Activated CD4-positive, alpha-beta memory T cell treated with anti-CD3 and anti-CD28 coated beads, Interleukin-2, amount 10 ng/mL, durations not matched to agents 7 days and 5 days (primary cell): ENCODE results near the gene IGFBP6. TPM values are rescaled to one million over a fixed set of nuclear protein-coding genes. Genes with fewer than 3 reads are reported as not detected.
"Not testable (repeated sequence)": the region's sequence is repeated elsewhere in the genome, so short reads cannot be mapped to it uniquely, and the experiment has no call there.

Experiments
- CTCF ChIA-PET: fragments of 350-600 bp; sonication (Branson Sonifier 250); formaldehyde crosslinking; loops from one replicate; lab custom pipeline; 2021; ENCODE audit warnings: antibody characterized with exemption, inconsistent platforms; lab: Charles Lee
- POLR2A ChIA-PET: fragments of 350-600 bp; sonication (Branson Sonifier 250); formaldehyde crosslinking; loops from one replicate; lab custom pipeline; 2021; ENCODE audit warnings: antibody characterized with exemption; lab: Charles Lee
- DNase-seq: peaks from one replicate; pipeline ENCODE4 v3.0.0-alpha.2; 2020
- H3K27ac Mint-ChIP-seq: one replicate; pipeline ENCODE4 v1.8.0; 2021; ENCODE audit warnings: mild to moderate bottlenecking, mixed read lengths
- H3K27me3 Mint-ChIP-seq: one replicate; pipeline ENCODE4 v1.8.0; 2021; ENCODE audit warnings: mixed read lengths
- H3K36me3 Mint-ChIP-seq: one replicate; pipeline ENCODE4 v1.8.0; 2021; ENCODE audit warnings: low read depth, mixed read lengths
- H3K4me1 Mint-ChIP-seq: one replicate; pipeline ENCODE4 v1.8.0; 2021; ENCODE audit warnings: mixed read lengths
- H3K4me3 Mint-ChIP-seq: one replicate; pipeline ENCODE4 v1.8.0; 2021; ENCODE audit warnings: mild to moderate bottlenecking, mixed read lengths
- H3K9me3 Mint-ChIP-seq: one replicate; pipeline ENCODE4 v1.8.0; 2021; ENCODE audit warnings: mixed read lengths
- total RNA-seq, 2 experiments: library from RNA; stranded (reverse); gene quantifications; one replicate each; pipeline ENCODE4 v1.2.3, GENCODE V29; 2021

Gene IGFBP6
- total RNA-seq, 2 experiments from 2014 or later = 0.38 to 1.2 TPM

DNA sequence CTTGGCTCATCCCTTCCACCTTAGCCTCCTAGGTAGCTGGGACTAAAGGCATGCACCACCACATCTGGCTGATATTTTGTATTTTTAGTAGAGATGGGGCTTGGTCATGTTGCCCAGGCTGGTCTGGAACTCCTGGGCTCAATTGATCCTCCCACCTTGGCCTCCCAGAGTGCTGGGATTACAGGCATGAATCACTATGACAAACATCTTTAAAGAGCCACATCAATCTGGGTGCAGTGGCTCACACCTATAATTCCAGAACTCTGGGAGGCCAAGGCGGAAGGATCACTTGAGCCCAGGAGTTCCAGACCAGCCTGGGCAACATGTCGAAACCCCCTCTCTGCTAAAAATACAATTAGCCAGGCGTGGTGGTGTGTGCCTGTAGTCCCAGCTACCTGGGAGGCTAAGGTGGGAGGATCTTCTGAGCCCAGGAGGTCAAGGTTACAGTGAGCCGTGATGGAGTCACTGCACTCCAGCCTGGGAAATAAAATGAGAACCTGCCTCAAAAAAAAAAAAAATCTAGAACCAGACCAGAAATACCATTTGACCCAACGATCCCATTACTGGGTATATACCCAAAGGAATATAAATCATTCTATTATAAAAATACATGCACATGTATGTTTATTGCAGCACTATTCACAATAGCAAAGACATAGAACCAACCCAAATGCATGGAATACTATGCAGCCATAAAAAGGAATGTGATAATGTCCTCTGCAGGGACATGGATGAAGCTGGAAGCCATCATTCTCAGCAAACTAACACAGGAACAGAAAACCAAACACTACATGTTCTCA is 2.5 kb upstream of the IGFBP6 start:
- POLR2A ChIA-PET = interaction anchor here (3.2 kb wide), 1 partner anchor 16 kb away, joined by 11 read pairs; the partner anchor contains the start of gene SPRYD3
- H3K9me3 Mint-ChIP-seq, DNase-seq, H3K36me3 Mint-ChIP-seq, H3K27ac Mint-ChIP-seq, H3K4me3 Mint-ChIP-seq: not testable (repeated sequence)
- Mint-ChIP-seq H3K4me1 (peaks cover 25% of the 10 kb centered on the region), H3K27me3 (peaks cover 21% of the 10 kb centered on the region)
- CTCF ChIA-PET = interaction anchor here (0.7 to 10.6 kb wide), 2 partner anchors 29 to 39 kb away, joined by 3 to 236 read pairs; no protein-coding TSS in a partner anchor

DNA sequence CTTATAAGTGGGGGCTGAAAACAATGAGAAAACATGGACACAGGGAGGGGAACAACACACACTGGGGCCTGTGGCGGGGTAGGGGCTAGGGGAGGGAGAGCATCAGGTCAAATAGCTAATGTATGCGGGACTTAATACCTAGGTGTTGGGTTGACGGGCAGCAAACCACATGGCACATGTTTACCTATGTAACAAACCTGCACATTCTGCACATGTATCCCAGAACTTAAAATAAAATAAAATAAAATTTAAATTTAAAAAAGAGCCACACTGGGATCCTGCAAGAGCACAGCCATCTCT is 1.9 kb upstream of the IGFBP6 start:
- H3K36me3 Mint-ChIP-seq, H3K9me3 Mint-ChIP-seq, DNase-seq, H3K4me3 Mint-ChIP-seq, H3K27ac Mint-ChIP-seq: not testable (repeated sequence)
- H3K4me1 Mint-ChIP-seq = peaks cover 28% of the 10 kb centered on the region
- peaks cover 19% of the 10 kb centered on the region for H3K27me3 Mint-ChIP-seq
- CTCF ChIA-PET = interaction anchor here (10.6 kb wide), 1 partner anchor 30 kb away, joined by 236 read pairs; no protein-coding TSS in a partner anchor
- POLR2A ChIA-PET = interaction anchor here (3.2 kb wide), 1 partner anchor 17 kb away, joined by 11 read pairs; the partner anchor contains the start of gene SPRYD3

DNA sequence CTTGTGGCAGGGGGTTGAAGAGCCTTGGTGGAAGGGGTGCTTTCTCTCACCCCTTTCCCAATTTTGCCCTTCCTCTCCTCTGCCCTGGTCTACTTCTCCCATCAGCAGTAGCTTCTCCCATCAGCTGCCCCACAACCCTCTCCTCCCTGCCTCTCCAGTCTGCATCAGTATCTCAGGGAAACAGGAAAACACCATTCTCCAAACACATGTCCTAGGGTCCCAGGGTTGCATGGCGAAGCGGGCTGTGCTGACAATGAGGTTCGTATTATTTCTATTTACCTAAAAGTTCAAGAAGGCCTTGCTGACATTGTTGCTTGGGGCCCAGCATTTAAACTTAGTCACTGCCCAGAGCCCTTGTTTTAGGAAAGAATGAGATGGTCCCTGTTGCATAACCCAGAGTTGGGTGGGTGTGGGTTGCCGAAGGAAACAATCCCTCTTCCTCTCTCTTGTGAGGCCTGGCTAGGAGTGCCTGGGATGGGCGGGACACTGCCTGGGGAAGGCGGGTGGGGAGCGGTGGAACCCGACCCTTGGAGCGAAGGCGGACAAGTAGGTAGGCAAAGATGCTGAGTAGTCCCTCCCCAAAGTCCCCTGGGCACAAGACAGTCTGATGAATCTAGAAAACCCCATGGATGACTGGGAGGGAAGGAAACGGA is 1.3 kb upstream of the IGFBP6 start:
- Mint-ChIP-seq H3K27me3 (peaks cover 19% of the 10 kb centered on the region), H3K36me3 (no peaks in the 10 kb centered on the region), H3K27ac (no peak overlapping the region), H3K9me3 (no peaks in the 10 kb centered on the region), H3K4me3 (no peak overlapping the region), H3K4me1 (peaks cover 32% of the 10 kb centered on the region)
- ChIA-PET CTCF (interaction anchor here (3.7 to 10.6 kb wide), 2 partner anchors 16 to 30 kb away, joined by 28 to 236 read pairs; partner anchors contain the start of gene SPRYD3), POLR2A (interaction anchor here (3.2 to 4.5 kb wide), 2 partner anchors 17 to 31 kb away, joined by 11 to 45 read pairs; partner anchors contain the start of gene SPRYD3)
- DNase-seq = no peak

DNA sequence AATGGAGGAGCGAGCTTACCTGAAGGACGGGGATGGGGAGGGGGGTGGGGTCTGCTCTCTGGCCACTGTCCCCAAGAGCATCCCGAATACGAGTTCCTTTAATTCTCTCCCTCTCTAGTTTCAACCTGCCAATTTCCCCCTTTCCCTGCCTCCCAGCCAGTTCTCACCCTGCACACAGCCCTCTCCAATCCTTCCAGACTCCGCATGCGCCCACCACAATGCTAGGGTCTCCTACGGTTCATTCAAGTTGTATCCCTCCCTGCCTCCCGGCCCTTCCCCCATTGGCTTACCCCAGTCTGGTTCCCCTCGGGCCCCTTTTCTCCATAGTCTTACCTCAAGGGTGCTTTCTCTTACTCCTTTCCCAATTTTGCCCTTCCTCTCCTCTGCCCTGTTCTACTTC is 708 bp upstream of the IGFBP6 start:
- POLR2A ChIA-PET = interaction anchor here (1.8 to 4.5 kb wide), 3 partner anchors 18 to 31 kb away, joined by 4 to 45 read pairs (median 34); partner anchors contain the start of gene SPRYD3
- CTCF ChIA-PET = interaction anchor here (1.5 to 10.6 kb wide), 3 partner anchors 12 to 31 kb away, joined by 5 to 236 read pairs (median 28); partner anchors contain the start of gene SPRYD3
- Mint-ChIP-seq H3K36me3 (no peaks in the 10 kb centered on the region), H3K27ac (no peak overlapping the region), H3K27me3 (peaks cover 15% of the 10 kb centered on the region), H3K4me3 (peak overlapping the region; percentile 72), H3K4me1 (peaks cover 35% of the 10 kb centered on the region), H3K9me3 (no peaks in the 10 kb centered on the region)
- no peak for DNase-seq

DNA sequence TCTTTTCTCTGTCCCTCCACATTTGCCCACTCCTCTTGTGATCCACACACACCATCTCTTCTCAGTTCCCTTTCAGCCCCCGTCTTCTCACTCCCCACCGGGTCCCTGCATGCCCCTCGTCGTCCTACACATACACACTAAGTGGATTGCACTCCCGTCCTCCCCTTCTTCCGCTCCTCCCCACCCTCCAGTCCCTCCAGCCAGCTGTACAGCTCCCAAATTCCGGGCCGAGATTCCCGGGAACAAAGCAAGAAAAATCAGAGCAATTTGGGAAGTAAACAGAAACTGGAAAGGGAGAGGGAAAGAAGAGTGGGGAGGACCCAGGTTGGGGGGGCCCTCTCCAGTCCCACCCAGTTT is 282 bp upstream of the IGFBP6 start:
- CTCF ChIA-PET = interaction anchor here (0.7 to 10.6 kb wide), 5 partner anchors 11 to 49 kb away, joined by 3 to 236 read pairs (median 5); partner anchors contain the start of gene SPRYD3
- peak overlapping the region; percentile 72 for H3K4me3 Mint-ChIP-seq
- no peak for DNase-seq
- H3K9me3 Mint-ChIP-seq = no peaks in the 10 kb centered on the region
- H3K27me3 Mint-ChIP-seq = peaks cover 15% of the 10 kb centered on the region
- POLR2A ChIA-PET = interaction anchor here (0.6 to 4.5 kb wide), 4 partner anchors 18 to 485 kb away, joined by 3 to 45 read pairs (median 19); partner anchors contain the start of gene SPRYD3
- no peak overlapping the region for H3K27ac Mint-ChIP-seq
- peaks cover 38% of the 10 kb centered on the region for H3K4me1 Mint-ChIP-seq
- H3K36me3 Mint-ChIP-seq = no peaks in the 10 kb centered on the region

DNA sequence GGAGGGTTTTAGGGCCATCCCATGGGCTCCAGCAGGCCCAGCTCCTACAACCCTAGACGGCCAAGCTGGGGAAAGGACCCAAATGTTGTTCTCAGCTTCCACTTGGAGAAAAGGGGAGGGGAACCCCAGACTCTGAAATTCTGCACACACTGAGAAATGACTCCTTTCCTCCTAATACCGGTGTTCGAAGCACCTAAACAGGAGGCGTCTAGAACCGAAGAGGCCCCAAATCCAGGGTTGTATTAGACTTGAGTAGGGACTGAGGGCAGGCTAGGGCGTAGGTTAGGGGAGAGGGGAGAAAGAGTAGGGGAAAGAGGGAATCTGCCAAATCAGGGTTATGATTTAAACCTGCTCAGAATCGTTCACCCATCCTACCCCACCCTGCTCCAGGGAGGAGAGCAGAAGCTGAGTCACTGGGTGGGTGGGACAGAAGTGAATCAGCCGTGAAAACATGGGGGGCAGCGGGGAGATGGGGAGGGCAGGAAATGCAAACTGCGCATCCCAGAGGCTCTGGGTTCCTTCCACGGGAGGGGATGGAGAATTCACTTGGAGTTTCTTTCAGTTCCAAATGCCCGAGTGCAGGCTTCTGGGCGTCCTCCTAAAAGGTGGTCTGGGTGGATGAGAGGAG is 1.0 kb downstream of the IGFBP6 start:
- Mint-ChIP-seq H3K27me3 (peaks cover 15% of the 10 kb centered on the region), H3K4me1 (peaks cover 50% of the 10 kb centered on the region), H3K36me3 (no peaks in the 10 kb centered on the region), H3K4me3 (peak overlapping the region; percentile 71), H3K9me3 (no peaks in the 10 kb centered on the region), H3K27ac (peak overlapping the region; percentile 69)
- no peak for DNase-seq
- ChIA-PET POLR2A (interaction anchor here (0.6 to 4.5 kb wide), 12 partner anchors 15 to 227 kb away, joined by 3 to 45 read pairs (median 3); partner anchors contain the start of genes AAAS and SPRYD3), CTCF (interaction anchor here (0.6 to 10.6 kb wide), 22 partner anchors 10 to 371 kb away, joined by 3 to 236 read pairs (median 4); partner anchors contain the start of genes AAAS and SPRYD3)

DNA sequence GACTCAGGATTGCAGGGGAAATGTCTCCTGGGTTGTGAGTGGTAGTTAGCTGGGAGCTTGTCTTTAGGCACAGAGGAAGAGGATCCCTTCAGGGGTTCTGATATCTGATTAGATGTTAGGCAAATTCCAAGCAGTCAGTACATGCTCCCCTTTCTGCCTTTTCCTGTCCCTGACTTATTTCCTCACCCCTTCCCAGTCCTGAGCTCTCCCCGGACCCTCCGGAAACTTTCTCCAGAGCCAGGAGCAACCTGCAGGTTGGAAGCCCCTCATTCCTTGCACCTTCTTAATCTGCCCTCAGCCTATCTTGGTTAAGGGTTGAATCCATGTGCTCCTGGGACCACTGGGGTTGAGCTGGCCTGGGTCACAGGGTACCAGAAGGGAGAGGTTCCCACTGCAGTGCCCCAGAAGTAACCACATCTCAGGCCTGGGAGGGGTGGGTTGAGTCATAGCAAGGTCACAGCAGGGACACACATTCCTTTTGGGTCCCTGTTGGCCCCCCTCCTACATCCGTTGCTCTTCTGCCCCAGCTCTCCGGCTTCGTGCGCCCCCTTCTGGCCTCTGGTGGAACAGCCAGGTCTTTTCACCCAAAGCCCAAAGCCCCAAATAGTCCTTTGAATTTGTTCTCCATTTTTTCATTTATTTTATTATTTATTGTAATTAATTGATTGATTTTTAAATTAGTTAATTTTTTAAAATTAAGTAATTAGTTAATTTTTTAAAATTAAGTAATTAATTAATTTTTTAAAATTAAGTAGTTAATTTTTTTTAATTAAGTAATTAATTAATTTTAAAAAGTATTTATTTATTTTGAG is 1.8 kb downstream of the IGFBP6 start:
- Mint-ChIP-seq H3K4me1 (peaks cover 54% of the 10 kb centered on the region), H3K4me3 (peak overlapping the region; percentile 71), H3K9me3 (no peaks in the 10 kb centered on the region), H3K27me3 (peaks cover 15% of the 10 kb centered on the region), H3K27ac (peak overlapping the region; percentile 69), H3K36me3 (no peaks in the 10 kb centered on the region)
- DNase-seq = peak; percentile 90
- CTCF ChIA-PET = interaction anchor here (0.8 to 10.6 kb wide), 20 partner anchors 12 to 222 kb away, joined by 3 to 236 read pairs (median 4); partner anchors contain the start of genes AAAS and SPRYD3
- POLR2A ChIA-PET = interaction anchor here (0.6 to 4.5 kb wide), 11 partner anchors 8 to 222 kb away, joined by 3 to 45 read pairs (median 3); partner anchors contain the start of genes AAAS and SPRYD3

DNA sequence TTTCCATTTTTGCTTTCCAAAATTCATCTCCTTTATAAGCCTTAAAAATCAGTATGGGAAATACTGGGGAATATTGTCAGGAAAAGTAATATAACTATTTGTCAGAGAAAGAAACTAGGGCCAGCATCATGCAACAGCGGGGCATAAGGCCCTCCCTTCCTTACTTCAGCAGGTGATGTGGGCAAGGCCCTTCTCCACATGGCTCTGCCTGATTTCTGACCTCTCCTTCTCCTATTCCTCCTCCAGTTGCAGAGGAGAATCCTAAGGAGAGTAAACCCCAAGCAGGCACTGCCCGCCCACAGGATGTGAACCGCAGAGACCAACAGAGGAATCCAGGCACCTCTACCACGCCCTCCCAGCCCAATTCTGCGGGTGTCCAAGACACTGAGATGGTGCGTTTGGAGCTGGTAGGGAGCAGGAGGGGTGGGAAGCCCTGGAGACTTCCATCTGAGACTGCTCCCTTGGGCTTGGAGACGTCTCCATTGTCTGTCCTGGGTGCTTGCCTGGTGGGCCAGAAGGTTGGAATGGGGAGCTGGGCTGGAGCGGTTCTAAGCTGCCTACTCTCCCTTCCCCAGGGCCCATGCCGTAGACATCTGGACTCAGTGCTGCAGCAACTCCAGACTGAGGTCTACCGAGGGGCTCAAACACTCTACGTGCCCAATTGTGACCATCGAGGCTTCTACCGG is 3.1 kb downstream of the IGFBP6 start:
- ChIA-PET CTCF (interaction anchor here (0.9 to 10.6 kb wide), 3 partner anchors 28 to 46 kb away, joined by 3 to 236 read pairs (median 7); no protein-coding TSS in a partner anchor), POLR2A (interaction anchor here (3.1 to 4.5 kb wide), 2 partner anchors 34 to 35 kb away, joined by 18 to 45 read pairs; no protein-coding TSS in a partner anchor)
- no peak for DNase-seq
- Mint-ChIP-seq H3K27ac (no peak overlapping the region), H3K36me3 (no peaks in the 10 kb centered on the region), H3K4me1 (peaks cover 61% of the 10 kb centered on the region), H3K4me3 (no peak overlapping the region), H3K27me3 (peaks cover 12% of the 10 kb centered on the region), H3K9me3 (no peaks in the 10 kb centered on the region)

DNA sequence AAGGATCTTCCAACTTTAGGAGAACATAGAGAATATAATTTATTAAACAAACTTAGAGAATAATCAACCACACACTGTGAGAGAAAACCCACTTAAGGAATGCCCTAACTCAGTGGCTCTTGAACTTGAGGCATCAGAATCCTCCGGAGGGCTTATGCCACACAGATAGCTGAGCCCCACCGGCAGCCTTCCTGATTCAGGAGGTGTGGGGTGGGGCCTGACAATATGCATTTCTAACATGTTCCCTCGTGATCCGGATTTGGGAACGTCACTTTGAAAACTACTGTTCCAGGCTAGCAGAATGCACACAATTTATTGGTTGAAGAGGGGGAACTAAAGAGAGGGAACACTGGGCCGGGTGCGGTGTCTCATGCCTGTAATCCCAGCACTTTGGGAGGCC is 3.8 kb downstream of the IGFBP6 start:
- H3K4me3 Mint-ChIP-seq = no peak overlapping the region
- no peaks in the 10 kb centered on the region for H3K9me3 Mint-ChIP-seq

DNA sequence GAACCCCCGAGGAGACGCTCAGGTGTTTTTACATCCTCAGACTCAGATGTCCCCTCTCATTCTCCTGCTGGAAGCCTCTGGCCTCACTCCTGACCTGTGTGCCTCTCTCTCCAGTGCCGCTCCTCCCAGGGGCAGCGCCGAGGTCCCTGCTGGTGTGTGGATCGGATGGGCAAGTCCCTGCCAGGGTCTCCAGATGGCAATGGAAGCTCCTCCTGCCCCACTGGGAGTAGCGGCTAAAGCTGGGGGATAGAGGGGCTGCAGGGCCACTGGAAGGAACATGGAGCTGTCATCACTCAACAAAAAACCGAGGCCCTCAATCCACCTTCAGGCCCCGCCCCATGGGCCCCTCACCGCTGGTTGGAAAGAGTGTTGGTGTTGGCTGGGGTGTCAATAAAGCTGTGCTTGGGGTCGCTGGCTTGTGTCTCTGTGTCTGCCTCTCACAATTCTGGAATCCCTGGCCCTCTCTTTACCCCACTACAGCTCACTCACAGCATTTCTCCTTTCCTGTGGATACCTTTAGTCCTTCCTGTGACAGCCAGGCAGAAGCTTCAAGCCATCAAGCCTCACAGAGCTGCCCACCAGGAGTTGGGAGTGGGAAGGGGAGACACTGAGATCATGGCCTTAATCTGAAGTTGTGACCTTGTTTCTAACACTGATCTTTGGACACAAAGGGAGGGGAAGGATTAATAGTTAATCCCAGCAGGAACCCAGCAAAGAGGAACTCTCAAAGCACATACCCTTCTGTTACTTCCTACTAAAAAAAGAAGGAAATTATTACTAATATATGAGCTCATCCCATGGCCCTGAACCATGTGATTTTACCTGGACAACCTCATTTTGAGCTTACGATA is 4.7 kb downstream of the IGFBP6 start:
- no peak for DNase-seq
- POLR2A ChIA-PET = interaction anchor here (0.9 to 3.1 kb wide), 11 partner anchors 9 to 109 kb away, joined by 3 to 27 read pairs (median 3); partner anchors contain the start of gene SPRYD3
- Mint-ChIP-seq H3K36me3 (no peaks in the 10 kb centered on the region), H3K4me3 (no peak overlapping the region), H3K4me1 (peaks cover 61% of the 10 kb centered on the region), H3K27me3 (peaks cover 1% of the 10 kb centered on the region), H3K27ac (peak overlapping the region; percentile 33), H3K9me3 (no peaks in the 10 kb centered on the region)
- CTCF ChIA-PET = interaction anchor here (0.6 to 10.6 kb wide), 20 partner anchors 9 to 319 kb away, joined by 3 to 236 read pairs (median 4); partner anchors contain the start of genes AAAS, PFDN5 and SPRYD3

More for the DNA sequence above, 3.8 kb downstream of the IGFBP6 start:
- Mint-ChIP-seq H3K36me3 (no peaks in the 10 kb centered on the region), H3K4me1 (peaks cover 64% of the 10 kb centered on the region), H3K27me3 (peaks cover 9% of the 10 kb centered on the region), H3K27ac (no peak overlapping the region)
- CTCF ChIA-PET = interaction anchor here (0.7 to 10.6 kb wide), 2 partner anchors 35 to 226 kb away, joined by 3 to 236 read pairs; no protein-coding TSS in a partner anchor
- POLR2A ChIA-PET = interaction anchor here (3.1 kb wide), 1 partner anchor 35 kb away, joined by 18 read pairs; no protein-coding TSS in a partner anchor
- DNase-seq = no peak
